NAMALWA (cell line): ENCODE data around the gene GADD45GIP1.

Source experiments
- DNase-seq: peaks from one replicate; pipeline ENCODE4 v3.0.0-alpha.2; 2015; ENCODE audit warnings: low spot score

GADD45GIP1 gene

GRCh38 chr19:12956446-12957388 lies at the start of gene GADD45GIP1:
GADD45GIP1 (minus strand) TSS chr19:12957223; CDS start chr19:12957212, 11 bp downstream.
- DNase-seq, result peak; percentile 86

GRCh38 chr19:13005861-13006370 lies 48.9 kb upstream of the GADD45GIP1 start:
- no peak for DNase-seq

GRCh38 chr19:13005253-13005652 lies 48.2 kb upstream of the GADD45GIP1 start:
- no peak for DNase-seq

- no peak for DNase-seq
These were observed 47.2 kb upstream of the GADD45GIP1 start for GRCh38 chr19:13004273-13004672.

GRCh38 chr19:13003081-13003480 lies 46.1 kb upstream of the GADD45GIP1 start:
- no peak for DNase-seq

- no peak for DNase-seq
These were observed 45.3 kb upstream of the GADD45GIP1 start for GRCh38 chr19:13002166-13002898.

- no peak for DNase-seq
These were observed 44.6 kb upstream of the GADD45GIP1 start for GRCh38 chr19:13001502-13002165.

- DNase-seq, result no peak
These were observed 44.1 kb upstream of the GADD45GIP1 start for GRCh38 chr19:13001166-13001501.

- no peak for DNase-seq
These were observed 41.2 kb upstream of the GADD45GIP1 start for GRCh38 chr19:12997967-12998940.

GRCh38 chr19:12997179-12997966 lies 40.4 kb upstream of the GADD45GIP1 start:
- no peak for DNase-seq

- no peak for DNase-seq
These were observed 39.5 kb upstream of the GADD45GIP1 start for GRCh38 chr19:12996406-12997094.

- DNase-seq, result no peak
These were observed 38.8 kb upstream of the GADD45GIP1 start for GRCh38 chr19:12995596-12996405.

- no peak for DNase-seq
These were observed 37.9 kb upstream of the GADD45GIP1 start, which contains the start of gene NFIX for GRCh38 chr19:12994701-12995595. NFIX (plus strand) TSS chr19:12995475; CDS start chr19:12995838, 363 bp downstream.

GRCh38 chr19:12993562-12993961 lies 36.5 kb upstream of the GADD45GIP1 start:
- no peak for DNase-seq

- no peak for DNase-seq
These were observed 35.7 kb upstream of the GADD45GIP1 start for GRCh38 chr19:12992729-12993128.

GRCh38 chr19:12991296-12991695 lies 34.3 kb upstream of the GADD45GIP1 start:
- DNase-seq, result no peak

GRCh38 chr19:12990853-12991252 lies 33.8 kb upstream of the GADD45GIP1 start:
- no peak for DNase-seq

GRCh38 chr19:12990431-12990830 lies 33.4 kb upstream of the GADD45GIP1 start:
- no peak for DNase-seq
